CD14-positive monocyte (primary cell): ENCODE results near the gene ARMH3. TPM values are rescaled to one million over a fixed set of nuclear protein-coding genes. Genes with fewer than 3 reads are reported as not detected.

Source experiments
- DNase-seq, 3 donors: peaks; one replicate each; pipeline ENCODE4 v3.0.0-alpha.2; 2011 to 2022
- H2AFZ ChIP-seq: 2 replicates; pipeline ENCODE4 v1.6.0; 2012; ENCODE audit warnings: mild to moderate bottlenecking, low read depth, low read length, inconsistent platforms; ENCODE audit not compliant: insufficient read depth, poor library complexity, severe bottlenecking
- H3K27ac ChIP-seq, 2 donors: 1 replicate in 1 of 2; 2 replicates in 1 of 2; pipeline ENCODE4 v1.5.1; 2012 to 2013; ENCODE audit warnings: low read length in 2 of 2, control low read depth in 1 of 2, inconsistent platforms in 1 of 2, low read depth in 1 of 2, mild to moderate bottlenecking in 1 of 2
- H3K27me3 ChIP-seq, 2 donors: one replicate each; pipeline versions ENCODE4 v1.6.0 to v1.6.1; 2011 to 2013; ENCODE audit warnings: low read length in 2 of 2; ENCODE audit not compliant: control insufficient read depth in 2 of 2, insufficient read depth in 2 of 2
- H3K36me3 ChIP-seq, 2 donors: replicated peaks in 1 of 2; 1 replicate in 1 of 2; 2 replicates in 1 of 2; pipeline versions ENCODE4 v1.5.1 to v1.6.1; 2012 to 2013; ENCODE audit warnings: low read length in 2 of 2, control low read depth in 1 of 2, inconsistent platforms in 1 of 2, mild to moderate bottlenecking in 1 of 2; ENCODE audit not compliant: insufficient read depth in 2 of 2, control insufficient read depth in 1 of 2
- H3K4me1 ChIP-seq, 2 donors: 1 replicate in 1 of 2; 2 replicates in 1 of 2; pipeline versions ENCODE4 v1.5.1 to v1.6.1; 2012 to 2013; ENCODE audit warnings: low read length in 2 of 2, control low read depth in 1 of 2, inconsistent platforms in 1 of 2, mild to moderate bottlenecking in 1 of 2, moderate library complexity in 1 of 2; ENCODE audit not compliant: insufficient read depth in 2 of 2, control insufficient read depth in 1 of 2
- H3K4me2 ChIP-seq: replicated peaks from 2 replicates; pipeline ENCODE3; 2012; ENCODE audit warnings: low read length, moderate library complexity, mild to moderate bottlenecking; ENCODE audit not compliant: poor library complexity, severe bottlenecking; ENCODE audit errors: extremely low read depth
- H3K4me3 ChIP-seq, 3 experiments: fragments of 200-600 bp in 1 of 3; sonication (generic) in 1 of 3; replicated peaks in 1 of 3; 1 replicate in 2 of 3; 2 replicates in 1 of 3; pipeline ENCODE4 v1.5.1; 2011 to 2013; ENCODE audit warnings: low read length in 3 of 3, mild to moderate bottlenecking in 3 of 3, control low read depth in 2 of 3, low read depth in 2 of 3, inconsistent platforms in 1 of 3, moderate library complexity in 1 of 3
- H3K79me2 ChIP-seq: 2 replicates; pipeline ENCODE4 v1.6.0; 2012; ENCODE audit warnings: mild to moderate bottlenecking, control low read depth, inconsistent platforms, low read length, moderate library complexity; ENCODE audit not compliant: insufficient read depth
- H3K9ac ChIP-seq: 2 replicates; pipeline ENCODE4 v1.6.0; 2017; ENCODE audit warnings: low read length, mild to moderate bottlenecking; ENCODE audit not compliant: insufficient read depth, poor library complexity, severe bottlenecking
- H3K9me3 ChIP-seq, 2 donors: replicated peaks in 1 of 2; 1 replicate in 1 of 2; 2 replicates in 1 of 2; pipeline versions ENCODE4 v1.5.1 to v1.6.1; 2012 to 2013; ENCODE audit warnings: low read length in 2 of 2, control low read depth in 1 of 2; ENCODE audit not compliant: control insufficient read depth in 1 of 2, insufficient read depth in 1 of 2
- H4K20me1 ChIP-seq: 2 replicates; pipeline ENCODE4 v1.6.0; 2012; ENCODE audit warnings: mild to moderate bottlenecking, low read length, control low read depth, moderate library complexity; ENCODE audit not compliant: insufficient read depth
- H3K27ac Mint-ChIP-seq, 7 donors: one replicate each; pipeline ENCODE4 v1.8.0; 2020; ENCODE audit warnings: mild to moderate bottlenecking in 7 of 7, mixed read lengths in 7 of 7, moderate library complexity in 6 of 7, inconsistent platforms in 2 of 7
- H3K27me3 Mint-ChIP-seq, 3 donors: one replicate each; pipeline ENCODE4 v1.8.0; 2021 to 2022; ENCODE audit warnings: low read depth in 3 of 3, mild to moderate bottlenecking in 3 of 3, mixed read lengths in 3 of 3, moderate library complexity in 3 of 3, inconsistent platforms in 1 of 3
- H3K36me3 Mint-ChIP-seq, 2 donors: one replicate each; pipeline ENCODE4 v1.8.0; 2020; ENCODE audit warnings: mixed read lengths in 2 of 2, inconsistent platforms in 1 of 2, mild to moderate bottlenecking in 1 of 2
- H3K4me1 Mint-ChIP-seq: one replicate; pipeline ENCODE4 v1.8.0; 2020; ENCODE audit warnings: mild to moderate bottlenecking, mixed read lengths
- H3K4me3 Mint-ChIP-seq, 2 donors: one replicate each; pipeline ENCODE4 v1.8.0; 2020; ENCODE audit warnings: mild to moderate bottlenecking in 2 of 2, mixed read lengths in 2 of 2, moderate library complexity in 1 of 2
- H3K9me3 Mint-ChIP-seq, 7 donors: one replicate each; pipeline ENCODE4 v1.8.0; 2020 to 2022; ENCODE audit warnings: mixed read lengths in 7 of 7, mild to moderate bottlenecking in 6 of 7, moderate library complexity in 6 of 7, inconsistent platforms in 2 of 7
- WGBS: methylation state at CpG from one replicate; pipeline ENCODE4 v1.1.5; 2013; ENCODE audit warnings: missing lambda C conversion rate; ENCODE audit not compliant: insufficient coverage; 5-methylcytosine and 5-hydroxymethylcytosine counted together
- intact Hi-C, 2 donors: fragments of 100-400 bp; cut with micrococcal nuclease; formaldehyde crosslinking; loops; one replicate each; pipeline versions ENCODE4 v1.15.0 to v1.15.1; 2023
- polyA plus RNA-seq, 3 donors: library from polyadenylated mRNA; depleted of rRNA in 1 of 3; unstranded in 2 of 3; stranded (reverse) in 1 of 3; fragments of 300-500 nt in 2 of 3; fragments of >200 nt in 1 of 3; fragmentation: Illumina TruSeq in 2 of 3; gene quantifications; 1 replicate in 2 of 3; 2 replicates in 1 of 3; pipeline ENCODE4 v1.2.3, GENCODE V29; 2012 to 2021
- TF ChIP-seq, protein P1 (sequence below): fragments of 200-600 bp; IDR thresholded peaks from one replicate; pipeline ENCODE4 v1.8.0; 2022; ENCODE audit warnings: antibody characterized with exemption, mild to moderate bottlenecking

The ARMH3 gene
- polyA plus RNA-seq, 3 donors = 20.4 to 26.3 (median 22.1) TPM

DNA sequence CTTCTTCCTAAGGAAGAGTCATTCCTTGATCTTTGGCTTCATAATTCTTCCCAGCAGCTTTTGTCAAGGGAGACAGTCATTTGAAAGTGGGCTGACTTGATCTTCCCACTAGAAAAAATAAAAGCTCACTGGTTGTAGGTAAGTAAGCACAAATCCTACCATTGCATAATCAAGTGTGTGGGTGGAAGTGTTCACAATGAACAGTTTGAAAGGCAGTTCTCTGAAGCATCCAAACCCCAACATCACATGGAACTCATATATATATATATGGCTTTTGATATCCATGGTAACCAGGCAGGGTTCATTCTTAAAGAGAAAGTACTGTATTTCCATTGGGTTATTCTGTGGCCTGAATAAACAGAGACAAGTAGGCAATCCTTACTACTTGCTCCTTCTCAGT is 51.6 kb downstream of the ARMH3 start:
- Mint-ChIP-seq H3K27ac (peak overlapping the region in 1 of 7 donors; percentile 12), H3K4me1 (peaks cover 46% of the 10 kb centered on the region), H3K27me3 (peaks cover 0 to 2% (median 1%) of the 10 kb centered on the region in 3 donors), H3K9me3 (no peaks in the 10 kb centered on the region), H3K36me3 (peaks cover 36 to 66% of the 10 kb centered on the region in 2 donors), H3K4me3 (no peak overlapping the region)
- Histone ChIP-seq H4K20me1 (peaks cover 24% of the 10 kb centered on the region), H3K9ac (no peak overlapping the region), H2AFZ (no peak overlapping the region), H3K79me2 (peaks cover 5% of the 10 kb centered on the region), H3K4me3 (no peak overlapping the region), H3K36me3 (peaks cover 35 to 59% of the 10 kb centered on the region in 2 donors), H3K27ac (peak overlapping the region in 1 of 2 donors; percentile 48), H3K27me3 (no peaks in the 10 kb centered on the region), H3K4me2 (no peak overlapping the region), H3K9me3 (no peaks in the 10 kb centered on the region), H3K4me1 (peaks cover 38 to 46% of the 10 kb centered on the region in 2 donors)
- DNase-seq = peak in 1 of 3 donors; percentile 4
- intact Hi-C loops = loop anchor here in 1 of 2 donors (10.0 kb wide), 1 partner anchor 110 kb away; no protein-coding TSS in a partner anchor
- TF ChIP-seq, protein P1, sequence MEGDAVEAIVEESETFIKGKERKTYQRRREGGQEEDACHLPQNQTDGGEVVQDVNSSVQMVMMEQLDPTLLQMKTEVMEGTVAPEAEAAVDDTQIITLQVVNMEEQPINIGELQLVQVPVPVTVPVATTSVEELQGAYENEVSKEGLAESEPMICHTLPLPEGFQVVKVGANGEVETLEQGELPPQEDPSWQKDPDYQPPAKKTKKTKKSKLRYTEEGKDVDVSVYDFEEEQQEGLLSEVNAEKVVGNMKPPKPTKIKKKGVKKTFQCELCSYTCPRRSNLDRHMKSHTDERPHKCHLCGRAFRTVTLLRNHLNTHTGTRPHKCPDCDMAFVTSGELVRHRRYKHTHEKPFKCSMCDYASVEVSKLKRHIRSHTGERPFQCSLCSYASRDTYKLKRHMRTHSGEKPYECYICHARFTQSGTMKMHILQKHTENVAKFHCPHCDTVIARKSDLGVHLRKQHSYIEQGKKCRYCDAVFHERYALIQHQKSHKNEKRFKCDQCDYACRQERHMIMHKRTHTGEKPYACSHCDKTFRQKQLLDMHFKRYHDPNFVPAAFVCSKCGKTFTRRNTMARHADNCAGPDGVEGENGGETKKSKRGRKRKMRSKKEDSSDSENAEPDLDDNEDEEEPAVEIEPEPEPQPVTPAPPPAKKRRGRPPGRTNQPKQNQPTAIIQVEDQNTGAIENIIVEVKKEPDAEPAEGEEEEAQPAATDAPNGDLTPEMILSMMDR = no peak

DNA sequence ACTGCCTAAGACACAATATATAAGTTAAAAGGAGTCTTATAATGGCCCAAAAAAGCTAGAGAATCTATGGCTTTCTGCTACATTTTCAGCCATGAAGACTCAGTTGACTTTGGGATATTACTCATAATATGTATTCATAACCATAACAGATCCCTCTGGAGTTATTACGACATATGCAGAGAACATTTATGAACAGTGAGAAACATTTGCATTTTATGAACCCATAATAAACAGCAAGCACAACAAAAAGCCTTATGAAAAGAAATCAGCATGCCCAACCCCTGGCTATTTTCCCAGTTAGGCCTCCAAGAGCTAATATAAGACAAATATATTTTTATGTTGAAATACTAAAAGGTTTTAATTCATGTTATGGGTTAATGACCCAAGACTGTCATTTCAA is 52.4 kb downstream of the ARMH3 start:
- TF ChIP-seq, protein P1 = no peak
- Mint-ChIP-seq H3K27ac (no peak overlapping the region), H3K9me3 (no peaks in the 10 kb centered on the region), H3K36me3 (peaks cover 33 to 64% of the 10 kb centered on the region in 2 donors), H3K4me3 (no peak overlapping the region), H3K27me3 (peaks cover 0 to 2% (median 1%) of the 10 kb centered on the region in 3 donors), H3K4me1 (peaks cover 46% of the 10 kb centered on the region)
- H3K79me2 ChIP-seq = no peaks in the 10 kb centered on the region
- WGBS = no CpG with 5 or more reads among the region's 1 CpG
- no peak overlapping the region for H3K4me2 ChIP-seq
- peak in 1 of 3 donors; percentile 27 for DNase-seq
- peak overlapping the region in 1 of 2 donors; percentile 8 for H3K27ac ChIP-seq
- no peak overlapping the region for H3K4me3 ChIP-seq
- H3K4me1 ChIP-seq = peaks cover 38 to 46% of the 10 kb centered on the region in 2 donors
- H4K20me1 ChIP-seq = peaks cover 18% of the 10 kb centered on the region
- H2AFZ ChIP-seq = no peak overlapping the region
- no peak overlapping the region for H3K9ac ChIP-seq
- intact Hi-C loops = loop anchor here in 1 of 2 donors (10.0 kb wide), 1 partner anchor 109 kb away; no protein-coding TSS in a partner anchor
- no peaks in the 10 kb centered on the region for H3K9me3 ChIP-seq
- H3K36me3 ChIP-seq = peaks cover 31 to 58% of the 10 kb centered on the region in 2 donors
- H3K27me3 ChIP-seq = no peaks in the 10 kb centered on the region
